HepG2 (cell line): Measurements from ENCODE around the gene CKAP5. TPM values are rescaled to one million over a fixed set of nuclear protein-coding genes. Genes with fewer than 3 reads are reported as not detected.

ENCODE experiments used
- AHDC1 ChIP-seq: sonication (generic); formaldehyde crosslinking; IDR thresholded peaks from 2 replicates; pipeline ENCODE4 v1.5.1; 2020; ENCODE audit warnings: mild to moderate bottlenecking, missing genetic modification reagents, borderline replicate concordance
- CENPBD1 ChIP-seq: sonication (generic); formaldehyde crosslinking; IDR thresholded peaks from 2 replicates; pipeline ENCODE4 v1.8.0; 2022; ENCODE audit warnings: missing genetic modification reagents, low read depth, mild to moderate bottlenecking, borderline replicate concordance
- E2F5 ChIP-seq: sonication (generic); formaldehyde crosslinking; conservative IDR thresholded peaks from 2 replicates; pipeline ENCODE4 v1.4.0; 2020; ENCODE audit warnings: missing genetic modification reagents
- HBP1 ChIP-seq: IDR thresholded peaks from 2 replicates; pipeline ENCODE4 v1.6.1; 2016; ENCODE audit warnings: low read depth, control low read depth
- HMG20B ChIP-seq: conservative IDR thresholded peaks from 2 replicates; pipeline ENCODE4 v1.6.1; 2016; ENCODE audit warnings: missing genetic modification reagents, missing compliant biosample characterization
- KLF6 ChIP-seq: IDR thresholded peaks from 2 replicates; pipeline ENCODE4 v1.8.0; 2016; ENCODE audit warnings: missing biosample characterization, missing genetic modification reagents
- KMT2A ChIP-seq: sonication (generic); formaldehyde crosslinking; IDR thresholded peaks from 2 replicates; pipeline ENCODE4 v1.4.0; 2020; ENCODE audit warnings: missing genetic modification reagents
- MED1 ChIP-seq: sonication (generic); formaldehyde crosslinking; IDR thresholded peaks from 2 replicates; pipeline ENCODE4 v1.4.0; 2020; ENCODE audit warnings: missing genetic modification reagents
- MIER3 ChIP-seq: IDR thresholded peaks from 2 replicates; pipeline ENCODE4 v1.6.1; 2016; ENCODE audit warnings: missing compliant biosample characterization, borderline replicate concordance
- SIN3B ChIP-seq: fragments of 150-350 bp; IDR thresholded peaks from 2 replicates; pipeline ENCODE4 v1.6.1; 2014; ENCODE audit warnings: low read length
- TBX2 ChIP-seq: sonication (generic); formaldehyde crosslinking; IDR thresholded peaks from 2 replicates; pipeline ENCODE4 v1.5.0; 2020; ENCODE audit warnings: missing genetic modification reagents, mild to moderate bottlenecking, borderline replicate concordance
- ZNF256 ChIP-seq: sonication (generic); formaldehyde crosslinking; conservative IDR thresholded peaks from 2 replicates; pipeline ENCODE4 v1.4.0; 2020; ENCODE audit warnings: missing genetic modification reagents
- ZNF264 ChIP-seq: sonication (generic); formaldehyde crosslinking; IDR thresholded peaks from 2 replicates; pipeline ENCODE4 v1.4.0; 2020; ENCODE audit warnings: missing genetic modification reagents
- ZNF674 ChIP-seq: sonication (generic); formaldehyde crosslinking; IDR thresholded peaks from 2 replicates; pipeline ENCODE4 v1.5.0; 2020; ENCODE audit warnings: low read depth, mild to moderate bottlenecking, missing genetic modification reagents
- ZNF713 ChIP-seq: sonication (generic); formaldehyde crosslinking; IDR thresholded peaks from 2 replicates; pipeline ENCODE4 v1.4.0; 2020; ENCODE audit warnings: mild to moderate bottlenecking, missing genetic modification reagents
- ZNF792 ChIP-seq: IDR thresholded peaks from 2 replicates; pipeline ENCODE4 v1.6.1; 2016
- ZSCAN21 ChIP-seq: sonication (generic); formaldehyde crosslinking; IDR thresholded peaks from 2 replicates; pipeline ENCODE4 v1.8.0; 2022; ENCODE audit warnings: mild to moderate bottlenecking, missing genetic modification reagents, moderate library complexity, borderline replicate concordance
- polyA plus RNA-seq, 8 experiments: library from polyadenylated mRNA; depleted of rRNA in 3 of 8; stranded (reverse) in 7 of 8; unstranded in 1 of 8; fragments of >200 nt; fragmentation: Illumina TruSeq in 4 of 8; extraction: Trizol in 4 of 8; gene quantifications; 2 replicates each; pipeline versions ENCODE4 v1.2.1 to v1.2.3, GENCODE V29; 2011 to 2016; ENCODE audit warnings: low read depth in 4 of 8, missing spikeins in 1 of 8, mixed read lengths in 1 of 8; ENCODE audit not compliant: insufficient read depth in 1 of 8
- total RNA-seq, 5 experiments: library from RNA; depleted of rRNA; stranded (reverse); fragments of >200 nt; fragmentation: Illumina TruSeq; extraction: Trizol; gene quantifications; 2 replicates each; pipeline ENCODE4 v1.2.3, GENCODE V29; 2016; ENCODE audit warnings: low read depth in 1 of 5
- TF ChIP-seq, protein P1 (sequence below): sonication (generic); formaldehyde crosslinking; IDR thresholded peaks from 2 replicates; pipeline ENCODE4 v1.4.0; 2020; ENCODE audit warnings: missing genetic modification reagents
- TF ChIP-seq, protein P2 (sequence below): sonication (generic); formaldehyde crosslinking; IDR thresholded peaks from 2 replicates; pipeline ENCODE4 v1.4.0; 2020; ENCODE audit warnings: mild to moderate bottlenecking, missing genetic modification reagents

Gene CKAP5
- total and polyA plus RNA-seq, 2 of the 13 experiments (the other 11 are each of a cell fraction or from before 2014, with no cell fraction given): 79.2 to 103 TPM

- TF ChIP-seq HBP1 (CRISPR knock-in tag) (no peak; the same call in 1 of the 2 replicates), TBX2 (no peak; the same call in 1 of the 2 replicates), AHDC1 (CRISPR knock-in tag) (peak; percentile 72), ZNF256 (0 out of 2 replicates have a peak, but pooled peaks have one; percentile 69), SIN3B (no peak), ZSCAN21 (CRISPR knock-in tag) (peak; percentile 57; the same call in 1 of the 2 replicates), ZNF264 (CRISPR knock-in tag) (0 out of 2 replicates have a peak, but pooled peaks have one; percentile 52), E2F5 (no peak), ZNF792 (CRISPR knock-in tag) (peak; percentile 90), KMT2A (no peak), HMG20B (CRISPR knock-in tag) (peak; percentile 60; the same call in 1 of the 2 replicates), MIER3 (CRISPR knock-in tag) (peak; percentile 93), MED1 (CRISPR knock-in tag) (peak; percentile 98), CENPBD1 (CRISPR knock-in tag) (no peak), ZNF713 (0 out of 2 replicates have a peak, but pooled peaks have one; percentile 63), KLF6 (CRISPR knock-in tag) (peak; percentile 81), ZNF674 (CRISPR knock-in tag) (no peak)
- TF ChIP-seq, protein P1, sequence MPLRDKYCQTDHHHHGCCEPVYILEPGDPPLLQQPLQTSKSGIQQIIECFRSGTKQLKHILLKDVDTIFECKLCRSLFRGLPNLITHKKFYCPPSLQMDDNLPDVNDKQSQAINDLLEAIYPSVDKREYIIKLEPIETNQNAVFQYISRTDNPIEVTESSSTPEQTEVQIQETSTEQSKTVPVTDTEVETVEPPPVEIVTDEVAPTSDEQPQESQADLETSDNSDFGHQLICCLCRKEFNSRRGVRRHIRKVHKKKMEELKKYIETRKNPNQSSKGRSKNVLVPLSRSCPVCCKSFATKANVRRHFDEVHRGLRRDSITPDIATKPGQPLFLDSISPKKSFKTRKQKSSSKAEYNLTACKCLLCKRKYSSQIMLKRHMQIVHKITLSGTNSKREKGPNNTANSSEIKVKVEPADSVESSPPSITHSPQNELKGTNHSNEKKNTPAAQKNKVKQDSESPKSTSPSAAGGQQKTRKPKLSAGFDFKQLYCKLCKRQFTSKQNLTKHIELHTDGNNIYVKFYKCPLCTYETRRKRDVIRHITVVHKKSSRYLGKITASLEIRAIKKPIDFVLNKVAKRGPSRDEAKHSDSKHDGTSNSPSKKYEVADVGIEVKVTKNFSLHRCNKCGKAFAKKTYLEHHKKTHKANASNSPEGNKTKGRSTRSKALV: no peak
- TF ChIP-seq, protein P2, sequence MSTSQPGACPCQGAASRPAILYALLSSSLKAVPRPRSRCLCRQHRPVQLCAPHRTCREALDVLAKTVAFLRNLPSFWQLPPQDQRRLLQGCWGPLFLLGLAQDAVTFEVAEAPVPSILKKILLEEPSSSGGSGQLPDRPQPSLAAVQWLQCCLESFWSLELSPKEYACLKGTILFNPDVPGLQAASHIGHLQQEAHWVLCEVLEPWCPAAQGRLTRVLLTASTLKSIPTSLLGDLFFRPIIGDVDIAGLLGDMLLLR: peak; percentile 78; the same call in 1 of the 2 replicates
Measured at GRCh38 chr11:46719048-46719542, 127.0 kb downstream of the CKAP5 start, which contains the start of gene F2 (continued).
